ENCODE data around the gene MRFAP1L1. TPM values are rescaled to one million over a fixed set of nuclear protein-coding genes. Genes with fewer than 3 reads are reported as not detected.

The MRFAP1L1 gene
- total RNA-seq, 2 donors from 2014 or later: 65.2 to 81.9 TPM

Other genes with a start within 250 kb of the MRFAP1L1 start
- gene PPP2R2C, start 237.3 kb downstream of the MRFAP1L1 start, total RNA-seq: 10 to 100 TPM in 1 of 2 donors, 1 to 10 TPM in 1; 8.0 to 10.4 TPM
- gene MAN2B2, start 134.7 kb downstream of the MRFAP1L1 start, total RNA-seq: 10 to 100 TPM; 52.7 to 69.5 TPM
- gene MRFAP1, start 69.2 kb downstream of the MRFAP1L1 start, total RNA-seq: 100 to 1,000 TPM; 256 to 298 TPM
- 10 to 100 TPM in 1 of 2 donors, 1 to 10 TPM in 1; 7.3 to 21.9 TPM for gene S100P, start 16.0 kb downstream of the MRFAP1L1 start, total RNA-seq
- gene BLOC1S4, start 6.3 kb upstream of the MRFAP1L1 start, total RNA-seq: 10 to 100 TPM; 20.4 to 35.2 TPM
- gene KIAA0232, start 72.9 kb upstream of the MRFAP1L1 start, total RNA-seq: 10 to 100 TPM; 35.3 to 42.1 TPM
- gene TBC1D14, start 200.0 kb upstream of the MRFAP1L1 start, total RNA-seq: 10 to 100 TPM; 56.2 to 90.5 TPM